Kidney (tissue), 14 donors: ENCODE measurements around the gene GLIS2. TPM values are rescaled to one million over a fixed set of nuclear protein-coding genes. Genes with fewer than 3 reads are reported as not detected.

Experiments used
- DNase-seq, 5 donors: peaks; one replicate each; pipeline ENCODE4 v3.0.0-alpha.2; 2013 to 2020
- FAIRE-seq: peaks from 2 replicates; lab custom pipeline; 2012; peaks lifted over from hg19 to GRCh38; lab: Jason Lieb, UNC
- H3K27ac ChIP-seq, 2 donors: one replicate each; pipeline ENCODE4 v1.7.0; 2013; ENCODE audit warnings: low read depth in 2 of 2, low read length in 2 of 2, inconsistent platforms in 1 of 2
- H3K27me3 ChIP-seq: one replicate; pipeline ENCODE4 v1.7.1; 2013; ENCODE audit warnings: low read length, inconsistent platforms; ENCODE audit not compliant: control insufficient read depth, insufficient read depth
- H3K36me3 ChIP-seq, 3 donors: one replicate each; pipeline versions ENCODE4 v1.7.0 to v1.7.1; 2013; ENCODE audit warnings: low read length in 3 of 3, control low read depth in 1 of 3, inconsistent platforms in 1 of 3; ENCODE audit not compliant: insufficient read depth in 3 of 3, control insufficient read depth in 2 of 3
- H3K4me1 ChIP-seq, 3 donors: one replicate each; pipeline versions ENCODE4 v1.7.0 to v1.7.1; 2013; ENCODE audit warnings: low read length in 3 of 3, inconsistent platforms in 1 of 3, low read depth in 1 of 3; ENCODE audit not compliant: control insufficient read depth in 2 of 3, insufficient read depth in 2 of 3
- H3K4me3 ChIP-seq, 3 donors: one replicate each; pipeline versions ENCODE4 v1.7.0 to v1.8.1; 2013; ENCODE audit warnings: low read length in 3 of 3, control low read depth in 1 of 3, inconsistent platforms in 1 of 3
- H3K9ac ChIP-seq, 3 donors: one replicate each; pipeline versions ENCODE4 v1.7.0 to v1.7.1; 2013; ENCODE audit warnings: low read length in 3 of 3, control low read depth in 1 of 3, inconsistent platforms in 1 of 3
- H3K9me3 ChIP-seq, 3 donors: one replicate each; pipeline versions ENCODE4 v1.7.0 to v1.7.1; 2013; ENCODE audit warnings: low read length in 3 of 3, control low read depth in 1 of 3, inconsistent platforms in 1 of 3; ENCODE audit not compliant: control insufficient read depth in 2 of 3, insufficient read depth in 1 of 3
- intact Hi-C: fragments of 100-400 bp; cut with DNase I; formaldehyde crosslinking; loops from one replicate; pipeline ENCODE4 v1.11.1; 2022
- polyA plus RNA-seq: library from polyadenylated mRNA; stranded (reverse); fragments of 350-450 nt; fragmentation: Illumina TruSeq; extraction: RNeasy Lipid Tissue Mini Kit (QIAGEN cat#74804); gene quantifications from one replicate; pipeline ENCODE4 v1.2.3, GENCODE V29; 2014; ENCODE audit warnings: low read depth, low replicate concordance; ENCODE audit not compliant: insufficient read depth
- total RNA-seq: library from RNA; stranded (reverse); fragmentation: NEBNext Ultra II Directional; extraction: Animal tissue kit (Norgen Biotek cat#: 25700); gene quantifications from one replicate; pipeline ENCODE4 v1.2.1, GENCODE V29; 2021
- TF ChIP-seq, protein P1 (sequence below): IDR thresholded peaks from 3 replicates; pipeline ENCODE4 v1.5.1; 2012; ENCODE audit warnings: mild to moderate bottlenecking, moderate library complexity, borderline replicate concordance; ENCODE audit not compliant: insufficient read depth; ENCODE audit errors: extremely low read depth
- donor health status: control.
- donor health status: control.
- donor health status: control.
- donor health status: control.
- donor health status: control.
- donor health status: DM: yes; HTN: yes; CAD: no.
- donor health status: Normal renal cell carcinoma (clear cell type).

The GLIS2 gene
- total and polyA plus RNA-seq, 2 donors from 2014 or later: 35.6 to 68.7 TPM

DNA sequence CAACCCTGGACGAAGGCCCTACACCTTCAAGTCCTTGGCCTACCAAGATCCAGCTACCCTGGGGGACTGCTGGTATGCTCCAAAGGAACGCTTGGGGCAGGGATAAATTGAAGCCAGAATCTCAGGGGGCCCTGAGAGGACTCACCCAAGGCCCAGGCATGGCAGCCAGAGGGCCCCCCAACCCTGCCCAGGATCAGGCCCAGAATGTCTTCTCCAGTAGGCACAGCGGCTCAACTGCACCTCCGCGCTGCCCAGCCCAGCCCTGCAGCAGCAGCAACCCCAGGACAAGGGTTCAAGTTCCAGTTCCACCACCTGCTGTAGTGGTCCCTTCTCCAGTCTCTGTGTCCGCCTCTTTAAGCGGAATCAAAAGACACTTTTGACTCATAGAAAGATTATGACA is 45.3 kb upstream of the GLIS2 start:
- TF ChIP-seq, protein P1, sequence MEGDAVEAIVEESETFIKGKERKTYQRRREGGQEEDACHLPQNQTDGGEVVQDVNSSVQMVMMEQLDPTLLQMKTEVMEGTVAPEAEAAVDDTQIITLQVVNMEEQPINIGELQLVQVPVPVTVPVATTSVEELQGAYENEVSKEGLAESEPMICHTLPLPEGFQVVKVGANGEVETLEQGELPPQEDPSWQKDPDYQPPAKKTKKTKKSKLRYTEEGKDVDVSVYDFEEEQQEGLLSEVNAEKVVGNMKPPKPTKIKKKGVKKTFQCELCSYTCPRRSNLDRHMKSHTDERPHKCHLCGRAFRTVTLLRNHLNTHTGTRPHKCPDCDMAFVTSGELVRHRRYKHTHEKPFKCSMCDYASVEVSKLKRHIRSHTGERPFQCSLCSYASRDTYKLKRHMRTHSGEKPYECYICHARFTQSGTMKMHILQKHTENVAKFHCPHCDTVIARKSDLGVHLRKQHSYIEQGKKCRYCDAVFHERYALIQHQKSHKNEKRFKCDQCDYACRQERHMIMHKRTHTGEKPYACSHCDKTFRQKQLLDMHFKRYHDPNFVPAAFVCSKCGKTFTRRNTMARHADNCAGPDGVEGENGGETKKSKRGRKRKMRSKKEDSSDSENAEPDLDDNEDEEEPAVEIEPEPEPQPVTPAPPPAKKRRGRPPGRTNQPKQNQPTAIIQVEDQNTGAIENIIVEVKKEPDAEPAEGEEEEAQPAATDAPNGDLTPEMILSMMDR: no peak
- no peak overlapping the region for H3K27ac ChIP-seq
- no peak for FAIRE-seq

DNA sequence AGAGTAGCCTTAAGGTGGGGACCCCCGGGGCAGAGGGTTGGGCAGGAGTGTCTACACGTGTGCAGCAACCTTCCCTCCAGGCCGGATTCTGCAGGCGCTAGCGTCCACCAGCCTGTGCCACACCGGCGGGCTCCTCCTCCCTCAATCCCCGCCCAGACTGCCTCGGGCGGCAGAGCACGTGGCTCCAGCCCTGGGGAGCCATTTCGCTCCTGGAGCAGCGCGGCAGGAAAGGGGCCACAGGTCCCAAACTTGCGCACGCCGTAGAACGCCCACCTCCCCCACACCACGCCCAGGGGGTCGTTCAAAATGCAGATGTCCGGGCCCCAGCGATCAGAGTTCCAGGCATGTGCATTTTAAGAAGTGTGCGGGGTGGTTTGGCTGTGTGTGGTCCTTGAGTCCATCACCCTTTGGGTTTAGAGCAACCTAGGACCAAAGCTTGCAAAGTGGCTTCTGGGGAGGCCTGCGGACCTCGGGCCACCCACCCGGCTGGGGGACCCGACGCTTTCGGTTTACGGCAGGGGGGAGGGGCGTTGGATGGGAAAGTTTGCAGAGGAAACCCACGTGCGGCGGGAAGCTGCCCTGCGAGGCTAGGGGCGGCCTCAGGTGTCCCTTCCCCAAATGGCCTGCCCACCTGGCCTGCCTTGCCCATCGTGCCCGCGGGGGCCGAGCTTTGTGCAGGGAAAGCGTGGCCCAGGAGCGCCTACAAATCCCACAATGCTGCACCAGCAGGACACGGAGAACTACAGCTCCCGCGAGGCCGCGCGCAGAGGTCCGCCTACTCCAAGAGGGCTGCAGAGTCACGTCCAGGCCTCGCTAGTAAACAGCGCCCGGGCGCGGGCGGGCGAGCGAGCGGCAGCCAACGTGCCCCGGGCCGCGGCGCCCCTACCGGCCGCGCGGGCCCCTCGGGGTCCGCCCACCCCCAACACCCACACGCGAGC is 44.4 kb upstream of the GLIS2 start:
- peaks cover 0 to 5% (median 0%) of the 10 kb centered on the region in 3 donors for H3K4me1 ChIP-seq
- H3K27me3 ChIP-seq: no peaks in the 10 kb centered on the region
- peak overlapping the region; percentile 92 to 94 for H3K27ac ChIP-seq
- H3K9me3 ChIP-seq: no peaks in the 10 kb centered on the region
- FAIRE-seq (no peak), DNase-seq (peak; percentile 95 to 98 (median 96))
- TF ChIP-seq, protein P1: no peak
- peak overlapping the region; percentile 63 to 76 (median 67) for H3K9ac ChIP-seq
- no peaks in the 10 kb centered on the region for H3K36me3 ChIP-seq
- intact Hi-C loops: no loop called here
- H3K4me3 ChIP-seq: peak overlapping the region; percentile 78 to 92 (median 90)

More for the DNA sequence above, 45.3 kb upstream of the GLIS2 start:
- Histone ChIP-seq H3K9ac (no peak overlapping the region), H3K27me3 (no peaks in the 10 kb centered on the region), H3K9me3 (no peaks in the 10 kb centered on the region), H3K4me1 (peaks cover 0 to 5% (median 0%) of the 10 kb centered on the region in 3 donors), H3K4me3 (peak overlapping the region in 1 of 3 donors; percentile 92), H3K36me3 (no peaks in the 10 kb centered on the region)
- intact Hi-C loops: no loop called here
- peak in 1 of 5 donors; percentile 76 for DNase-seq

DNA sequence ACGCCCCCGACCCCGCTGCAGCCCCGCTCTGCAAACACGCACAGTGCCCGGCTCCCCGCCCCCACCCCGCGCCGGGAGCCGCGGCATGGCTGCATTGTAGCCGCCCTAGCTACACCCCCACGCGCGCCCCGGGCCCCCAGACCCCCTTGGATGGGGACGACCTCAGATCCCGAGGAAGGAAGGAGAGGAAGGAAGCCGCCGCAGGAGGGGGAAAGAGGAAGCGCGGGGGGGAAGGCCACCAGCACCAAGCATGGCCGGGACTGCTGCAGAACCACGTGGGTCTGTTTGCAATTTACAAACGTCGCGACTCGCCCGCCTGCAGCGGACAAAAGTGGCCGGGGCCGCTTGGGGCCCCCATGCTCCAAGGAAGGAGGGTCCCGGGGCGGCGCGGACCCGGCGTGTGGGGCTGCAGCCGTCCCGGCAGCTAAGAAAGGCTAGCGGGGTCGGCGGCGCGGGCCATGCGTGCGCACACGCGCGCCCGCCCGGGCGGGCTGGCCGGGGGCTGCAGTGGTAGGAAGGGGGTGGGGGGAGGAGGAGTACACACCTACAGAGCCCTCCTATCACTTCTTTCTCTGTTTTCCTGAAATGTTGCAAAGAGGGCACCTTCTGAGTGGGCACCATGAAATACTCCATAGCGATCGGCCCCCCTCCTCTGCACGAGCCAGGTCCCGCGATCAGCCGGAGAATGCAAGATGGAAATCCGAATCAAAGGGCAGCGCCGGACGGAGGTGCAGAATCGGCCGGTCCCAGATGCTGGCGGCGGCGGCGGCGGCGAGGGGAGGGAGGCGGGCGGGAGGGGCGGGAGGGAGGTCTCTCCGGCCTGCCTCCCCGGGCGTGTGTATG is 43.5 kb upstream of the GLIS2 start:
- no peaks in the 10 kb centered on the region for H3K9me3 ChIP-seq
- intact Hi-C loops: no loop called here
- H3K27ac ChIP-seq: peak overlapping the region; percentile 71 to 81
- TF ChIP-seq, protein P1: peak; percentile 2
- no peaks in the 10 kb centered on the region for H3K27me3 ChIP-seq
- no peak for FAIRE-seq
- H3K36me3 ChIP-seq: no peaks in the 10 kb centered on the region
- peaks cover 0 to 5% (median 0%) of the 10 kb centered on the region in 3 donors for H3K4me1 ChIP-seq
- DNase-seq: peak; percentile 64 to 90 (median 76)
- H3K4me3 ChIP-seq: peak overlapping the region; percentile 64 to 92 (median 70)
- H3K9ac ChIP-seq: peak overlapping the region in 1 of 3 donors; percentile 39
